ENCODE measurements around the gene GALNT15. TPM values are rescaled to one million over a fixed set of nuclear protein-coding genes. Genes with fewer than 3 reads are reported as not detected.

GALNT15 gene
- total RNA-seq, 1 donor from 2014 or later, result 0.08 TPM

- peaks cover 9% of the 10 kb centered on the region for H3K9me3 Mint-ChIP-seq (ENCODE audit: unreplicated experiment)
- peaks cover 8% of the 10 kb centered on the region for H3K36me3 Mint-ChIP-seq (ENCODE audit: low read depth, unreplicated experiment)
- H3K4me1 Mint-ChIP-seq (ENCODE audit: unreplicated experiment), result no peaks in the 10 kb centered on the region
- TF ChIP-seq CTCF (IDR thresholded peaks at IDR 0.05; ENCODE audit: unreplicated experiment), result no peak
- H3K4me3 Mint-ChIP-seq (ENCODE audit: unreplicated experiment), result no peak overlapping the region
- no peaks in the 10 kb centered on the region for H3K27me3 Mint-ChIP-seq (ENCODE audit: unreplicated experiment)
- no peak for DNase-seq (ENCODE audit: low spot score)
- H3K27ac Mint-ChIP-seq (ENCODE audit: unreplicated experiment), result no peak overlapping the region
Measured at GRCh38 chr3:16140116-16140893, 34.2 kb upstream of the GALNT15 start.

- peaks cover 9% of the 10 kb centered on the region for H3K9me3 Mint-ChIP-seq (ENCODE audit: unreplicated experiment)
- no peaks in the 10 kb centered on the region for H3K4me1 Mint-ChIP-seq (ENCODE audit: unreplicated experiment)
Measured at GRCh38 chr3:16140894-16141285, 33.6 kb upstream of the GALNT15 start.

GRCh38 chr3:16142350-16143025 is 32.0 kb upstream of the GALNT15 start:
- no peak for TF ChIP-seq CTCF (IDR thresholded peaks at IDR 0.05; ENCODE audit: unreplicated experiment)
- Mint-ChIP-seq H3K4me3 (ENCODE audit: unreplicated experiment) (no peak overlapping the region), H3K27ac (ENCODE audit: unreplicated experiment) (no peak overlapping the region), H3K4me1 (ENCODE audit: unreplicated experiment) (no peaks in the 10 kb centered on the region), H3K27me3 (ENCODE audit: unreplicated experiment) (no peaks in the 10 kb centered on the region), H3K36me3 (ENCODE audit: low read depth, unreplicated experiment) (peaks cover 8% of the 10 kb centered on the region), H3K9me3 (ENCODE audit: unreplicated experiment) (peaks cover 9% of the 10 kb centered on the region)
- DNase-seq (ENCODE audit: low spot score), result no peak

More at GRCh38 chr3:16140894-16141285, 33.6 kb upstream of the GALNT15 start:
- no peak for DNase-seq (ENCODE audit: low spot score)
- no peak overlapping the region for H3K27ac Mint-ChIP-seq (ENCODE audit: unreplicated experiment)
- TF ChIP-seq CTCF (IDR thresholded peaks at IDR 0.05; ENCODE audit: unreplicated experiment), result no peak
- H3K4me3 Mint-ChIP-seq (ENCODE audit: unreplicated experiment), result no peak overlapping the region
- peaks cover 8% of the 10 kb centered on the region for H3K36me3 Mint-ChIP-seq (ENCODE audit: low read depth, unreplicated experiment)
- H3K27me3 Mint-ChIP-seq (ENCODE audit: unreplicated experiment), result no peaks in the 10 kb centered on the region

GRCh38 chr3:16143861-16144447 is 30.5 kb upstream of the GALNT15 start:
- H3K36me3 Mint-ChIP-seq (ENCODE audit: low read depth, unreplicated experiment), result peaks cover 8% of the 10 kb centered on the region
- no peak for TF ChIP-seq CTCF (IDR thresholded peaks at IDR 0.05; ENCODE audit: unreplicated experiment)
- H3K4me1 Mint-ChIP-seq (ENCODE audit: unreplicated experiment), result no peaks in the 10 kb centered on the region
- no peak for DNase-seq (ENCODE audit: low spot score)
- peaks cover 9% of the 10 kb centered on the region for H3K9me3 Mint-ChIP-seq (ENCODE audit: unreplicated experiment)
- no peaks in the 10 kb centered on the region for H3K27me3 Mint-ChIP-seq (ENCODE audit: unreplicated experiment)
- H3K4me3 Mint-ChIP-seq (ENCODE audit: unreplicated experiment), result no peak overlapping the region
- H3K27ac Mint-ChIP-seq (ENCODE audit: unreplicated experiment), result no peak overlapping the region

Measured in endothelial cell (in vitro differentiated cells).